ENCODE data around the gene DNPEP. TPM values are rescaled to one million over a fixed set of nuclear protein-coding genes. Genes with fewer than 3 reads are reported as not detected.

Gene DNPEP
- total and polyA plus RNA-seq, 2 donors from 2014 or later, result 53.3 to 71.0 TPM

DNA sequence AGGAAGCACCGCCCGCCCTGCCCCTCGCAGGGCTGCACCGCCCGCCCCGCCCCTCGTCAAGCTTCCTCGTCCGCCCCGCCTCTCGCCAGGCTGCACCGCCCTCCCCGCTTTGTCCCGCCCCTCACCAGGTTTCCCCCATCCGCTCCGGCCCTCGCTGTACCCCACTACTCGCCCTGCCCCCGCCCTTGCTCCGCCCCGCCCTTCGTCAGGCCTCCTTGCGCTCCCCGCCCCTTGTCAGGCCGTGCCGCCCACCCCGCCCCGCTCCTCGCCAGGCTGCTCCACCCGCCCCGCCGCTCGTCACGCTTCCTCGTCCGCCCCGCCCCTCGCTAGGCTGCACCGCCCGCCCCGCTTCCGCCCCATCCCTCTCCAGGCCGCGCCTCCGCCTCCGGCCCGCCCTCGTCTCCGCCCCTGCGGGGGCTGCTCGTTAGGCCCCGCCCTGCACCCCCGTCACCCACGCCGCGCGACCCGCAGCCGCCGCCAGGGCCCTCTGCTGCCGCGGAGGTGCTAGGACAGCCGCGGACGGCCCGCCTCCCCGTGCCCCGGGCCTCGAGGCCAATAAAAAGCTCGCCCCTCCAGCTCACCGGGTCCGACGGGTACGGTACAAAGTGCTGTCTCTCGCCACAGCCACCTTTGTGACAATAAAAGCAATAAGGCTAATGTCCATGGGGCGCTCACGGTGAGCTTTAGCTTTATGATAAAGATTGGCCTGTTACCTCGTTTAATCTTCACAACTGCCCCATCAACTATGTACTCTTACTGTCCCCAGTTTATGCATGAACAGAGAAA, 602 bp upstream of the DNPEP start:
- Histone ChIP-seq H3K27me3 (ENCODE audit: control insufficient read depth, insufficient read depth, low read length) (no peaks in the 10 kb centered on the region), H3K36me3 (ENCODE audit: control insufficient read depth in 2 of 3, insufficient read depth in 3 of 3, low read length in 3 of 3) (peaks cover 10 to 28% (median 19%) of the 10 kb centered on the region in 3 donors), H3K27ac (ENCODE audit: low read depth in 2 of 2, low read length in 2 of 2) (peak overlapping the region; percentile 32 to 66), H3K4me3 (ENCODE audit: low read length in 3 of 3) (peak overlapping the region; percentile 44 to 54 (median 49)), H3K9me3 (ENCODE audit: control insufficient read depth in 2 of 3, insufficient read depth in 1 of 3, low read length in 3 of 3) (no peaks in the 10 kb centered on the region), H3K4me1 (ENCODE audit: control insufficient read depth in 2 of 3, insufficient read depth in 2 of 3, low read depth in 1 of 3, low read length in 3 of 3) (peaks cover 0 to 13% (median 0%) of the 10 kb centered on the region in 3 donors), H3K9ac (ENCODE audit: low read length in 3 of 3) (peak overlapping the region in 2 of 3 donors; percentile 7 to 50)
- intact Hi-C loops (cut with DNase I), result no loop called here
- TF ChIP-seq, protein P1, sequence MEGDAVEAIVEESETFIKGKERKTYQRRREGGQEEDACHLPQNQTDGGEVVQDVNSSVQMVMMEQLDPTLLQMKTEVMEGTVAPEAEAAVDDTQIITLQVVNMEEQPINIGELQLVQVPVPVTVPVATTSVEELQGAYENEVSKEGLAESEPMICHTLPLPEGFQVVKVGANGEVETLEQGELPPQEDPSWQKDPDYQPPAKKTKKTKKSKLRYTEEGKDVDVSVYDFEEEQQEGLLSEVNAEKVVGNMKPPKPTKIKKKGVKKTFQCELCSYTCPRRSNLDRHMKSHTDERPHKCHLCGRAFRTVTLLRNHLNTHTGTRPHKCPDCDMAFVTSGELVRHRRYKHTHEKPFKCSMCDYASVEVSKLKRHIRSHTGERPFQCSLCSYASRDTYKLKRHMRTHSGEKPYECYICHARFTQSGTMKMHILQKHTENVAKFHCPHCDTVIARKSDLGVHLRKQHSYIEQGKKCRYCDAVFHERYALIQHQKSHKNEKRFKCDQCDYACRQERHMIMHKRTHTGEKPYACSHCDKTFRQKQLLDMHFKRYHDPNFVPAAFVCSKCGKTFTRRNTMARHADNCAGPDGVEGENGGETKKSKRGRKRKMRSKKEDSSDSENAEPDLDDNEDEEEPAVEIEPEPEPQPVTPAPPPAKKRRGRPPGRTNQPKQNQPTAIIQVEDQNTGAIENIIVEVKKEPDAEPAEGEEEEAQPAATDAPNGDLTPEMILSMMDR (IDR thresholded peaks at IDR 0.05; ENCODE audit: borderline replicate concordance, extremely low read depth, insufficient read depth), result peak; percentile 60
- FAIRE-seq (no peak), DNase-seq (peak; percentile 97 to 100 (median 98))

DNA sequence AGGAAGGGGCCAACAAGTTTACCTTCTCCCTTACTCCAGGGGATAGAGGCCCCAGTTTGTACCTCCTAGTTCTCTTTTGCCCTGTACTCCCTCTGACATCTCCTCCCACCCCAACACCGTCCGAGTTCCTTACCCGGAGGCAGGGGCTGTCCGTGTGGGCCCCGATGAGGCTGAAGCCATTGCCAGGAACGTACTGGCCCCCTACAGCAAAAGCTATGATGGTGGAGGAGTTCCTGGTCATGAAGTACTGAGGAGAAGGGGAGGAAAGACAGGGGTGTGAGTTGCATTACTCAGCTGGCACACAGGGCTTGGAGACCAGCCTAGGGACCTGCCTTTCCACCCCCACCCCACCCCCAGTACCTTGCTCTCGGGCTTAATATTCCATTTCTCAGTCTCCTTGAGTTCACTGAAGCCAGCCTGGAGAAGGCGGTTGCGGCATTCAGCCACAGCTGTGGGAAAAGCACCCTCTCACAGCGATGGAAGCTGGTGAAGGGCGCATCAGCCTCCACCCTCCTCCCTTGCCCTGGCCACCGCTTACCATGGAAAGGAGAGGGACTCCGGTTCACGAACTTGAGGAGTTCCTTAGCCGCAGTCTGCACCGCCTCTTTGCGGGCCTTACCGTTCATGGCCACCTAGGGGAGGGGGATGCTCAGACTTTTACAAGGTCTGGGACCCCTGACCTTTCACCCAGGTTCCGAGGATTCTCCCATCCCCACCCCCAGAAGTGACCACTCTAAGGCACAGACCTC, 1.0 kb downstream of the DNPEP start:
- Histone ChIP-seq H3K9ac (ENCODE audit: low read length in 3 of 3) (peak overlapping the region; percentile 55 to 92 (median 79)), H3K27me3 (ENCODE audit: control insufficient read depth, insufficient read depth, low read length) (no peaks in the 10 kb centered on the region), H3K4me1 (ENCODE audit: control insufficient read depth in 2 of 3, insufficient read depth in 2 of 3, low read depth in 1 of 3, low read length in 3 of 3) (peaks cover 0 to 13% (median 0%) of the 10 kb centered on the region in 3 donors), H3K4me3 (ENCODE audit: low read length in 3 of 3) (peak overlapping the region; percentile 68 to 87 (median 74)), H3K9me3 (ENCODE audit: control insufficient read depth in 2 of 3, insufficient read depth in 1 of 3, low read length in 3 of 3) (no peaks in the 10 kb centered on the region), H3K36me3 (ENCODE audit: control insufficient read depth in 2 of 3, insufficient read depth in 3 of 3, low read length in 3 of 3) (peaks cover 10 to 44% (median 26%) of the 10 kb centered on the region in 3 donors), H3K27ac (ENCODE audit: low read depth in 2 of 2, low read length in 2 of 2) (peak overlapping the region; percentile 93 to 95)
- DNase-seq (peak in 2 of 5 donors; percentile 32 to 79), FAIRE-seq (no peak)
- intact Hi-C loops (cut with DNase I), result no loop called here
- TF ChIP-seq, protein P1 (IDR thresholded peaks at IDR 0.05; ENCODE audit: borderline replicate concordance, extremely low read depth, insufficient read depth), result no peak

DNA sequence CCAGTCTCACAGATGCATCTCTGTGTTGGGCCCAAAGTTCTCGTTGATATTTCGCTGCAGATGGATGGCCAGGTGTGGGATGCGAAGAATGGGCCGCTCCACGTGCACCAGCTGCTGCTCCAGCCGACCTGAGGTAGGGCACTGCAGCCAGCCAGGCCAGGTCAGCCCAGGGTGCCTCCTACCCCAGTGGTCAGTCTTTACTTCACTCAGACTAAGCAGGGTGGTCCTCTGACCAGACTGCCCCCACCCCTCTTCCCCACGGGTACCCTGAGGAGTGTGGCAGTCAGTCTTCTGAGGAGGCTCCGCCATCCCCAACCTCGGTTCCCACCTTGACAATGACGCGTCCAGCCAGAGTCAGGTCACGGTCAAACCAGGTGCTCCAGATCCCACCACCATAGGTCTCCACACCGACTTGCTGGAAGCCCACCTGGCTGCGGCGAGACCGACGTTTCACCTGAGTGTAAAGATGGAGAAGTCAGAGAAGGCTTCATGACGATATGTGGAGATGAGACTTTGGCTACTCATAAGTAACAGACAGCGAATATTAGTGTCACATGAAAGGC, 1.7 kb downstream of the DNPEP start:
- H3K9ac ChIP-seq (ENCODE audit: low read length in 3 of 3), result no peak overlapping the region
- H3K27ac ChIP-seq (ENCODE audit: low read depth in 2 of 2, low read length in 2 of 2), result no peak overlapping the region
- H3K36me3 ChIP-seq (ENCODE audit: control insufficient read depth in 2 of 3, insufficient read depth in 3 of 3, low read length in 3 of 3), result peaks cover 10 to 51% (median 32%) of the 10 kb centered on the region in 3 donors
- H3K4me1 ChIP-seq (ENCODE audit: control insufficient read depth in 2 of 3, insufficient read depth in 2 of 3, low read depth in 1 of 3, low read length in 3 of 3), result peaks cover 0 to 13% (median 0%) of the 10 kb centered on the region in 3 donors
- intact Hi-C loops (cut with DNase I), result no loop called here
- TF ChIP-seq, protein P1 (IDR thresholded peaks at IDR 0.05; ENCODE audit: borderline replicate concordance, extremely low read depth, insufficient read depth), result no peak
- peak in 1 of 5 donors; percentile 76 for DNase-seq
- no peaks in the 10 kb centered on the region for H3K27me3 ChIP-seq (ENCODE audit: control insufficient read depth, insufficient read depth, low read length)
- no peak for FAIRE-seq
- H3K4me3 ChIP-seq (ENCODE audit: low read length in 3 of 3), result no peak overlapping the region
- H3K9me3 ChIP-seq (ENCODE audit: control insufficient read depth in 2 of 3, insufficient read depth in 1 of 3, low read length in 3 of 3), result no peaks in the 10 kb centered on the region

Measured in kidney (tissue), 14 donors.